GM23338 (cell line): Measurements from ENCODE around the gene PNMA1. TPM values are rescaled to one million over a fixed set of nuclear protein-coding genes. Genes with fewer than 3 reads are reported as not detected.

ENCODE experiments used
- ATAC-seq: fragments of 200-7000 bp; cut with Tn5 transposase; 3 replicates; pipeline ENCODE4 v1.9.1; 2020
- DNase-seq: peaks from one replicate; pipeline ENCODE4 v3.0.0-alpha.2; 2015; ENCODE audit warnings: low spot score
- H2AFZ ChIP-seq: fragments of 200-600 bp; sonication (generic); 2 replicates; pipeline ENCODE4 v1.8.0; 2016; ENCODE audit warnings: antibody characterized with exemption, mild to moderate bottlenecking, moderate library complexity
- H3F3A ChIP-seq: fragments of 200-600 bp; sonication (generic); replicated peaks from 2 replicates; pipeline ENCODE4 v1.8.0; 2017; ENCODE audit warnings: antibody characterized with exemption, mixed run types, low read depth
- H3K27ac ChIP-seq: fragments of 200-600 bp; sonication (generic); 2 replicates; pipeline ENCODE4 v1.6.1; 2016; ENCODE audit warnings: low read depth
- H3K27me3 ChIP-seq: fragments of 200-600 bp; sonication (generic); 2 replicates; pipeline ENCODE4 v1.8.0; 2016; ENCODE audit warnings: mild to moderate bottlenecking, mixed run types, moderate library complexity; ENCODE audit not compliant: insufficient read depth
- H3K36me3 ChIP-seq: fragments of 200-600 bp; sonication (generic); 2 replicates; pipeline ENCODE4 v1.8.0; 2016; ENCODE audit warnings: mild to moderate bottlenecking; ENCODE audit not compliant: insufficient read depth
- H3K4me1 ChIP-seq: fragments of 200-600 bp; sonication (generic); 2 replicates; pipeline ENCODE4 v1.8.0; 2016; ENCODE audit warnings: mild to moderate bottlenecking, moderate library complexity; ENCODE audit not compliant: insufficient read depth
- H3K4me2 ChIP-seq: fragments of 200-600 bp; sonication (generic); 2 replicates; pipeline ENCODE4 v1.7.1; 2017; ENCODE audit warnings: mixed run types
- H3K4me3 ChIP-seq: fragments of 200-600 bp; sonication (generic); 2 replicates; pipeline ENCODE4 v1.6.1; 2016; ENCODE audit warnings: mixed run types
- H3K79me2 ChIP-seq: fragments of 200-600 bp; sonication (generic); replicated peaks from 2 replicates; pipeline ENCODE4 v1.8.0; 2017; ENCODE audit warnings: mild to moderate bottlenecking; ENCODE audit not compliant: insufficient read depth
- H3K9me2 ChIP-seq: fragments of 200-600 bp; sonication (generic); 2 replicates; pipeline ENCODE4 v1.8.0; 2017; ENCODE audit not compliant: insufficient read depth
- H4K20me1 ChIP-seq: fragments of 200-600 bp; sonication (generic); replicated peaks from 2 replicates; pipeline ENCODE4 v1.8.0; 2017; ENCODE audit warnings: mild to moderate bottlenecking; ENCODE audit not compliant: insufficient read depth
- H3K27ac Mint-ChIP-seq: 2 replicates; pipeline ENCODE4 v1.8.0; 2020; ENCODE audit warnings: inconsistent platforms, mild to moderate bottlenecking, moderate library complexity, mixed read lengths
- H3K27me3 Mint-ChIP-seq: 3 replicates; pipeline ENCODE4 v1.8.0; 2022; ENCODE audit warnings: low read depth, mild to moderate bottlenecking, moderate library complexity, mixed read lengths, inconsistent platforms; ENCODE audit not compliant: insufficient read depth, poor library complexity
- H3K36me3 Mint-ChIP-seq: 3 replicates; pipeline ENCODE4 v1.8.0; 2021; ENCODE audit warnings: low read depth, mild to moderate bottlenecking, inconsistent platforms, moderate library complexity, mixed read lengths
- H3K4me1 Mint-ChIP-seq: 3 replicates; pipeline ENCODE4 v1.8.0; 2020; ENCODE audit warnings: mild to moderate bottlenecking, inconsistent platforms, mixed read lengths
- H3K4me3 Mint-ChIP-seq: 3 replicates; pipeline ENCODE4 v1.8.0; 2021; ENCODE audit warnings: moderate library complexity, mild to moderate bottlenecking, inconsistent platforms, mixed read lengths
- H3K9me3 Mint-ChIP-seq: 3 replicates; pipeline ENCODE4 v1.8.0; 2020; ENCODE audit warnings: moderate library complexity, mild to moderate bottlenecking, inconsistent platforms, mixed read lengths
- CREB1 ChIP-seq: fragments of 250-450 bp; sonication (Bioruptor Pico); IDR thresholded peaks from 2 replicates; pipeline ENCODE4 v1.5.0; 2020; ENCODE audit warnings: low read depth, mild to moderate bottlenecking, moderate library complexity
- CTCF ChIP-seq, 2 experiments: fragments of 200-600 bp in 1 of 2; sonication (generic) in 1 of 2; conservative IDR thresholded peaks; 2 replicates each; pipeline versions ENCODE4 v1.5.1 to v1.6.1; 2016 to 2017; ENCODE audit warnings: antibody characterized with exemption in 2 of 2, low read depth in 2 of 2, mild to moderate bottlenecking in 2 of 2, moderate library complexity in 1 of 2
- EZH2 ChIP-seq: fragments of 200-600 bp; sonication (generic); IDR thresholded peaks from one replicate; pipeline ENCODE4 v1.8.0; 2017; ENCODE audit warnings: antibody characterized with exemption, mild to moderate bottlenecking, low read depth; ENCODE audit not compliant: unreplicated experiment
- REST ChIP-seq: IDR thresholded peaks from one replicate; pipeline ENCODE4 v1.6.1; 2018; ENCODE audit warnings: antibody characterized with exemption; ENCODE audit not compliant: unreplicated experiment
- STAT1 ChIP-seq: IDR thresholded peaks from one replicate; pipeline ENCODE4 v1.6.1; 2016; ENCODE audit warnings: antibody characterized with exemption; ENCODE audit not compliant: unreplicated experiment
- ZNF114 ChIP-seq: fragments of 250-450 bp; sonication (Bioruptor Pico); IDR thresholded peaks from 2 replicates; pipeline ENCODE4 v1.5.0; 2020; ENCODE audit warnings: mild to moderate bottlenecking, moderate library complexity
- ZNF331 ChIP-seq: fragments of 250-450 bp; sonication (Bioruptor Pico); IDR thresholded peaks from 2 replicates; pipeline ENCODE4 v1.5.0; 2020; ENCODE audit warnings: low read depth, mild to moderate bottlenecking, moderate library complexity
- polyA plus RNA-seq: library from polyadenylated mRNA; unstranded; fragments of >200 nt; fragmentation: Nextera tagmentation; extraction: Ambion mirVana; gene quantifications from 2 replicates; pipeline ENCODE4 v1.2.1, GENCODE V29; 2016
- total RNA-seq: library from RNA; depleted of rRNA; stranded (reverse); fragments of >200 nt; shearing (Covaris generic); gene quantifications from 2 replicates; pipeline ENCODE4 v1.2.3, GENCODE V29; 2014

The PNMA1 gene
- total and polyA plus RNA-seq, 2 experiments from 2014 or later, result 18.2 to 32.9 TPM

GRCh38 chr14:73746520-73747378 lies 32.6 kb upstream of the PNMA1 start:
- no peaks in the 10 kb centered on the region for H3K9me2 ChIP-seq
- H3K4me1 ChIP-seq, result peaks cover 29% of the 10 kb centered on the region
- Mint-ChIP-seq H3K4me1 (peaks cover 59% of the 10 kb centered on the region), H3K27me3 (peaks cover 18% of the 10 kb centered on the region), H3K9me3 (no peaks in the 10 kb centered on the region), H3K27ac (peak overlapping the region; percentile 47; the same call in 1 of the 2 replicates), H3K36me3 (no peaks in the 10 kb centered on the region), H3K4me3 (no peak overlapping the region; the same call in 1 of the 3 replicates)
- peak; percentile 65 for ATAC-seq
- H3K79me2 ChIP-seq, result peaks cover 37% of the 10 kb centered on the region
- no peaks in the 10 kb centered on the region for H3K36me3 ChIP-seq
- TF ChIP-seq ZNF114 (CRISPR knock-in tag) (no peak), CTCF (conservative IDR thresholded peaks at IDR 0.05; ENCODE audit: low read depth in 2 of 2) (peak; percentile 10 to 50; a peak in 2 of 4 replicates)
- H3K27me3 ChIP-seq, result no peaks in the 10 kb centered on the region
- H4K20me1 ChIP-seq, result peaks cover 9% of the 10 kb centered on the region; the same call in 1 of the 2 replicates
- H3K4me2 ChIP-seq, result peak overlapping the region; percentile 42
- DNase-seq, result no peak
- H3K27ac ChIP-seq, result no peak overlapping the region
- H2AFZ ChIP-seq, result no peak overlapping the region
- H3K4me3 ChIP-seq, result peak overlapping the region; percentile 9; the same call in 1 of the 2 replicates
- H3F3A ChIP-seq, result peaks cover 7% of the 10 kb centered on the region; the same call in 1 of the 2 replicates

- Mint-ChIP-seq H3K27me3 (peaks cover 18% of the 10 kb centered on the region), H3K9me3 (no peaks in the 10 kb centered on the region), H3K4me1 (peaks cover 68% of the 10 kb centered on the region), H3K36me3 (no peaks in the 10 kb centered on the region), H3K27ac (peak overlapping the region; percentile 36; the same call in 1 of the 2 replicates), H3K4me3 (no peak overlapping the region)
- no peak overlapping the region for H2AFZ ChIP-seq
- 0 out of 2 replicates have a peak overlapping the region, but pooled peaks have one; percentile 42 for H3K4me2 ChIP-seq
- H3K27me3 ChIP-seq, result no peaks in the 10 kb centered on the region
- no peaks in the 10 kb centered on the region for H3K36me3 ChIP-seq
- no peak overlapping the region for H3K27ac ChIP-seq
- H3K9me2 ChIP-seq, result no peaks in the 10 kb centered on the region
- H3F3A ChIP-seq, result peaks cover 9% of the 10 kb centered on the region; the same call in 1 of the 2 replicates
- DNase-seq (no peak), ATAC-seq (no peak)
- peaks cover 32% of the 10 kb centered on the region for H3K79me2 ChIP-seq
- no peak overlapping the region for H3K4me3 ChIP-seq
- peaks cover 38% of the 10 kb centered on the region for H3K4me1 ChIP-seq
- H4K20me1 ChIP-seq, result peaks cover 10% of the 10 kb centered on the region; the same call in 1 of the 2 replicates
- TF ChIP-seq EZH2, result no peak
- no peak for TF ChIP-seq REST
- TF ChIP-seq CTCF (conservative IDR thresholded peaks at IDR 0.05; ENCODE audit: low read depth in 2 of 2), result no peak
- no peak for TF ChIP-seq CREB1 (CRISPR knock-in tag)
- TF ChIP-seq STAT1, result no peak
- TF ChIP-seq ZNF331 (CRISPR knock-in tag), result no peak
Observed at GRCh38 chr14:73745571-73746519, 31.7 kb upstream of the PNMA1 start.
